OCI-M2 (cell line): ENCODE measurements around the gene DPF3.

ENCODE experiments used
- DNase-seq: peaks from one replicate; lab custom pipeline; 2025; ENCODE audit not compliant: unreplicated experiment; lab: John Stamatoyannopoulos, UW

Gene DPF3

DNA sequence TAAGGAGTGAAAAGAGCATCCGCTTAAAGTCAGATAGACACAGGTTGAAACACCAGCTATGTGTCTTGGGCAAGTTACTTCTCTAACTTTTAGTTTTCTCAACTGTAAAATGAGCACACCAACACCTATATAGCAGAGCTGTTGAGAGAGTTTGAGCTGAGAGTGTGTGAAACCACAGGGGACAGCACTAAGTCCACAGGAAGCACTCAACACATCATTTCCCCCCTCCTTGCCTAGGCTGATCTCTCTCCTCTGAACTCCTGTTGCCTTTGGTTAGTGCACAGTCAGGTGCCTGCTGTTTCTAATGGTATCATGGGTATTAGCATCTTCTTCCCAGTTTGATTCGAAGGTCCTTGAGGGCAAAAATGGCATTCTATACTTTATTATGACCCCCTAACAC is 176.7 kb downstream of the DPF3 start:
- DNase-seq = no peak

DNA sequence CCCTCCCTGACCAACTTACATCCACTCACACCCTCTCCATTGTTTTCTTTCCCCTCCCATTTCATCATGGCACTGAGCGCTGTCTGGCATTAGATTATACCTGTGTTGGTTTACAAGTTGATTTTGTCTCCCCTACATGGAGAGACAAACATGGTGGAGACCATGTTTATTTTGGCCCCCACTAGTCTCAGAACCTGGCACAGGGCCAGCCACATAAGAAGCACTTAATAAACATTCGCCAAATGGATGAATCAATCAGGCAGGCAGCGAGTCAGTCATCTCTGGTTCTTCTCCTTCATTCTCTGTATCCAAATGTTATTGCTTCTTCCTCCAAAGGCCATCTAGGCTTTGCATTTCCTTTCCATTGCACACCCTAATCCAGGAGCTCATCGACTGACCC is 177.4 kb downstream of the DPF3 start:
- DNase-seq = no peak

DNA sequence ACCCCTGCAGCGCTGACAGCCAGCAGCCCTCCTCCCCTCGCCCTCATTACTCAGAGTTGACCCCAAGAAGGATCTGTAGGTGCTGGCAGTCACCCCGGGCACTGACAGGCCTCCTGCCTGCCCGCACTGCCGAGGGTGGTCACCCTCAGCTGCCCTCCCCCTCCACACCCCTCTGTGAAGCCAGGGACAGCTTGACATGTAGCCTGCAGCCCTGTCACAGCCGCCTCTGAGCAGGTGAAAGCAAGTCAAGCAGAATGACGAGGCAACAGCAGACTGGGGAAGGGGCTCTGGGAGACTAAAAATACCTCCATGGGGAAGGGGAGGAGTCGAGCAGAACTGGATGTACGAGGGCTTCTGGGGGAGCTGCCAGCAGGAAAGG is 178.1 kb downstream of the DPF3 start:
- no peak for DNase-seq

DNA sequence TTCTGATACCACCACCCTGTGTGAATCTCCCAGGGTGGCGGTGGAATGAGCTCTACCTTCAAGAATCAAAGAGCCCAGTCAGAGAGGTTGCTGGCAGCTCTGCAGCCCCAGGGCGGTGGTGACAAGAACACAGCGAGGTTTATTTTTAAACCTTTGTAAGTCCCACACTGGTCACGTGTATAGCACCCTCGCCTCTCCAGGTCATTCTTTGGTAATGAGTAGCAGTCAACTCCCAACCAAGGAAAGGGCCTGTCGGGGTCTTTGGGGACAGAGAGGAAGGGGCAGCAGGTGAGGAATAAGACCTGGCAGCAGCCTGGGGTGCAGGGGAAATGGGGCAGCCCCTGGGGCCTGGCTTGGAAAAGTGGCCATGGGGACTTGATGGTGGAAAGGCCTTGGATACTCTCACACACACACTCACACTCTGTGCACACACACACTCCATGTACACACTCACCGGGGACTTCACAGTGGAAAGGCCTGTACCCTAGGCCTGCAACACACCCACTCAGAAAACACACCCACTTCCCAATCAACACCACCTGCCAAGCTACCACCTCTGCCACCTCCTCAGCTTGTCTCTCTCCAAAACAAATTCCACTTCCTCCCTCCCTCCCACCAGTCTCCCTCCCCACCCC is 178.6 kb downstream of the DPF3 start:
- no peak for DNase-seq

DNA sequence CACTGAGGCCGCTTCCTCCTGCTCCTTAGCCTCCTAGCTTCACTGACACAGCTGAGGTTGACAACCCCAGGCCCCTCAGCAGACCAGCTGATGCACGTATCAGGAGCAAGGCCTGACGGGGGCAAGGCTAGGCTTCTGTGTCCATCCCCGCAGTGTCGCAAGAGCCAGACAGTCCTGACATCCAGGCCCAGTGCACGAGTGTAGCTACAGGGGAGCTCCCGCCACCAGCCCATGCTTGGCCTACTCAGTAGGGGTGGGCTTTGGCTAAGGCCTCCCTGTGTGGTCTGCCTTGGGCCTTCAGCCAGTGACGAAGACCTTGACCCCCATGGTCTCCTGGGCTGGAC is 179.1 kb downstream of the DPF3 start:
- no peak for DNase-seq

DNA sequence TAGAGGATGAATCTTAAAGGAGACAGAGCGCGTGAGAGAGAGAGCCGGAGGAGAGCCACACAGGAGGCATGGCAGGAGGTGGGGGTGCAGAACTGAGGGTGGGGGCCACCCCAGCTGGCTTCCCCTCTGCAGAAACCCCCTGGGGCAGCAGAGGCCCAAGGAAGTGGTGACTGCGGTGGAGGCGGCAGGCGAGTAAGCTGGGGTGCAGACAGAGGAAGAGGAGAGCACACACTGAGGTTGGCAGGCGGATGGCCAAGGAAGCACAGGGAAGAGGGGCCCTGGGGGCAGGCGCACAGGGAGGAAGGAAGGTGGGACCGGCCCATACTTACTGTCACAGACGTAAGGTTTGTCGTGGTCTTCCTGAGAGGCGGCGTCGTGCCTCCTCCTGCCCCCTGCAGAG is 179.8 kb downstream of the DPF3 start:
- DNase-seq = no peak

DNA sequence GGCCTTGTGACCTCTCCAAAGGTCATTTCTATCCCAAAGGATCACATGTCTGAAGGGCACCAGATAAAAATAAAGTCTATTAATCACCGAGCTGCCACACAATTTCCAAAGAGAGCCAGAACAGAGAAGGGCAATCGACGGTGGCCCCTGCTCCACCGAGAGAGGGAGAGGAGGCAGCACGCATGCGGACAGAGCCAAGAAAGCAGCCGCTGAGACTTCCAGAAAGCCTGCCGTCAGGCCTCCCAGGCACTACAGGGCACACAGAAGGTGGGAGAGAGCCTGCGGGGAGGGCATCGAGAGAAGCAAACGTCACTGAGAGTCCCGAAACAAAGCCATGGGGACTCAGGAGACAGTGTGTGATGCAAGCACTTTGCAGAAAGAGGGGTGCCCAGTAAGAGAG is 182.0 kb downstream of the DPF3 start:
- no peak for DNase-seq

DNA sequence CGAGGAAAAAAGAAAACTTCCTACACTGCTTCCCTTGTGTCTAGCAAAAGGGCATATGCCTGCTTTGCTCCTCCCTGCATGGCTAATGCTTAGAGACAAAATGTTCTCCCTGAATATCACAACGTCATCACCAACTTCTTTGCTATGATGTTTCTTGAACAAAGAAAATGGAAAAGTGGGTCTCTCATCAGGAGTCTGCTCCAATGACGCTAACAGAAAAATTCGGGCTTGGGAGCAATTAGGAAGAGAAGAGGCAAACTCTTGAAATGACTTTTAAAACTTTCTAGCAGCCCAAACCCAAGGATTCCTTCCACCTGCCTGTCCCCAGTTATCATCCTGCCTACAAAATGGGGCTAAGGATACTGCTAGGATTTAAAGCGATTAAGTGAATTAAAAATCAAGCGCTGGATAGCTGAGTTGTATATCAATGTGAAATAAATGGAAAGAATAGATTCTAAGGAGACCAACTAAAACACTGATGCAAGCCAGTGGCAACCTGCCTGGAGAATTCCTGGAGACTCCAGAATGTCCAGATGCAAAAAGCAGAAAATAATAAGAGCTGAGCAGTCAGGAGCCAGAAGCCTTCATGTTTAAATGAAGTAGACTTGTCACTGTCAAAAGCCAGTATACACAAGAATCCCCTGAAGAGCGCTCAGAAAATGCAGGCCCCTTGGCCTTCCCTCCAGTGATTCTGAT is 183.8 kb downstream of the DPF3 start:
- no peak for DNase-seq

DNA sequence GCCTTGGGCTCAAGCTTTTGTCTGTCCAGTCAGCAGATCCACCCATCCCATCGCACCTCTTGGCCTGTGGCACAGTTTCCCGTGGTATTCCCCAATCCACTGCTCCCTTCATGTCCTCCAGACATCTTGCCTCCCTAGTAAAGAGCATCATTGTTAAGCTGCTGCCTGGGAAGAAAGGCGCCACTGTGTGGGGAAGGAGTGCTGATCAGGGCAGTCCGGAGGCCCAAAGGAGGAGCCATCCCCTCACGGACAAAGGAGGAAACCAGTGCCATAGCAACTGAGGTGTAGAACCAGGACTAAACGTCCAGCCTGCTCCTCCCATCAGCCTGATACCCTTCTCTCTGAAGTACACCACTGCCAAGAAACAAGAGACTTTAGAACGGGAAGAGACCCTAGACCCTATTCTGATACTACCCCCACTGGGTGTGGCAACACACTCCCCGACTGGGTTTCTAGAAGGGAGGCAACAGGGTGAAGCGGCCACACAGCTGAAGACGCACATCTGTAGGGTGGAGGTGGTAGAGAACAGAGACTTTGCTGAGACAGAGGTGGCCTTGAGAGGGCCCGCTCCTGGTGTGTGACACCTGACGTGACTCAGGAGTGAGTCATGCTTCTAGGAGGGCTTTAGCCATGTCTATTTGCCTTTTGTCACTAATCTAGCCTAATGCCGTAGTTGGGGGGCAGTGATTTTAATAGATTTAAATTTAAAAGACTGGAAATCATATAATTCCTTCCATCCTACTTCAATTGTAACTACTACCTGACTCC is 185.0 kb downstream of the DPF3 start:
- no peak for DNase-seq

DNA sequence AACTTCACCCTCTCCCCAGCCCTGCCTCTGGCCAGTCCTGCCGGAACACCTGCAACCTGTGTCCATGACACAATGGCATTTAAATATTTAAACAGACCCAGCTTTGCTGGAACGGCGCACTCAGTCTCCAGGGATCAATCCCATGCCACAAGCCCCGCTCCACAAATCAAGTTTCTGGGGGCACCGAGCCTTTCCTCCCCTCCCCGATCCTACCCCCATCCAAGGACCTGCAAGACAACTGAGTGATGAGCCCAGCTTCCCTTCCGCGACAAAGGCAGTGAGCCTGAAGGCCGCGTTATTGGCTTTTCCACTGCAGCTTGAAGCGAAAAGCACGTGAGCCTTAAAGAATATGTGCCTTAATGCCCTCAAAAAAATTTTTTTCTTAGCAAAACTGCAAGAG is 185.7 kb downstream of the DPF3 start:
- DNase-seq = no peak

DNA sequence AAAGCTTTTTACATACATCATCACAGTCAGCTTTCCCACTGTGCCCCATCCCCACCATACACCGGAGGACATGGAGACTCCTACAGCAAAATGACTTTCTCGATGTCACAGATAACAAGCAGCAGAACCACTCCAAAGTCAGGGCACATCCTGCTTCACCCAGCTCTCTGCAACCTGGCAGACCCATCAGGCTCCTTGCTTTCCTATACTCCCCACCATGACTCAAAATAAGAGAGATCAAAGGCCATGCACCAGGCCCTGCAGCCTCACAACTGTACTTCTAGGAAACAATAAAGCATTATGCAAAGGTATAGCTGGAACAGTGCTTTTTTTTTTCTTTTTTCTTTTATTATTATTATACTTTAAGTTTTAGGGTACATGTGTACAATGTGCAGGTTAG is 187.4 kb downstream of the DPF3 start:
- no peak for DNase-seq

DNA sequence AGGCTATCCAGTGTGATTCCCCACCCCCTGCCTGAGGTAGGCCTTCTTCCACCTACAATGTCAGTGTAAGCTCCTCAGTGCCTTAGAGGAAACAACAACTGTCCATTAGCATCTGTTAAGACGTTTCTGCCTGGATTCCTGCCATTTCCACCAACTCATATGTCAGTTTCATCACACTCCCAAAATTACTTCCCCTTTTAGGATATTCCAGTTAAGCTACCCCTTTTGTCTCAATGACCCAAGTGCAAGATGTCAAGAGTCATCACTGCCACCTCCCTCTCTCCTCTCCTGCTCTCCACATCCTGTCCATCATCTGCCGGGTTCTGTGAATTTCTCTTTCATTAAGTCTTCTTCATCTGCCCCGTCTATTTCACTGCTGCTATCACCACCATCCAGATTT is 189.4 kb downstream of the DPF3 start:
- no peak for DNase-seq

DNA sequence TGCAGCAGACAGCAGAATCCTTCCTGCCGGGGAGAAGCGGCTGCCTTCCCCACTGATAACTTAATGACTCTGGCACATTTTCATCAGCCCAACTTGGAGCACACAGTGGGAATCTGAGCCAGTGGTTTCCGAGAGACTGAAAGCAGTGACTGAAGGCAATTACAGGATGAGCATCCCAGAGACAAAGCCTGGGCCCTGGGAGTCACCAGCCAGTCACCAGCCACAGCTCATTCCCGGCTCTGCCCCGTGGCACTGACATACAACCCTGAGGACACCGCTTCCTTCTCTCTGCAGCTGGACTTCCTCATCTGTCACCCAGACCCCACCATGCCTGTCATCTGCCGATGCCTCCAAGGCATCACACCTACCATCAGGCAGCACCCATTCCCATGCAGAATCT is 192.3 kb downstream of the DPF3 start:
- no peak for DNase-seq

DNA sequence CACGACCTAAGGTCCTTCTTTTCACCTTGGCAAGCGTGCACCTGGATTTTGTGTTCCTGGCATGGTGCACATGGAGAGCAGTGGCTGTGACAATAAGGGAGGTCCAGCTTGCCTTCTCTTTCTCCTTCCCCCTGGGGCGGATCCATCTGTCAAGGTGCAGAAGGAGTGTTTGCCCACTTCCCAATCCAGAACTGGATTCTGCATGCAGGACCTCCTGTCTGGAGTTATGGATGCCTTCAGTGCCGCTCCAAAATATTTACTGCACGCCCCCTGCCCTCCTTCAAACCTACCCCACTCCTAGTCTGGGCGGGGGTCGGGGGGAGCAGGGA is 192.7 kb downstream of the DPF3 start:
- no peak for DNase-seq

DNA sequence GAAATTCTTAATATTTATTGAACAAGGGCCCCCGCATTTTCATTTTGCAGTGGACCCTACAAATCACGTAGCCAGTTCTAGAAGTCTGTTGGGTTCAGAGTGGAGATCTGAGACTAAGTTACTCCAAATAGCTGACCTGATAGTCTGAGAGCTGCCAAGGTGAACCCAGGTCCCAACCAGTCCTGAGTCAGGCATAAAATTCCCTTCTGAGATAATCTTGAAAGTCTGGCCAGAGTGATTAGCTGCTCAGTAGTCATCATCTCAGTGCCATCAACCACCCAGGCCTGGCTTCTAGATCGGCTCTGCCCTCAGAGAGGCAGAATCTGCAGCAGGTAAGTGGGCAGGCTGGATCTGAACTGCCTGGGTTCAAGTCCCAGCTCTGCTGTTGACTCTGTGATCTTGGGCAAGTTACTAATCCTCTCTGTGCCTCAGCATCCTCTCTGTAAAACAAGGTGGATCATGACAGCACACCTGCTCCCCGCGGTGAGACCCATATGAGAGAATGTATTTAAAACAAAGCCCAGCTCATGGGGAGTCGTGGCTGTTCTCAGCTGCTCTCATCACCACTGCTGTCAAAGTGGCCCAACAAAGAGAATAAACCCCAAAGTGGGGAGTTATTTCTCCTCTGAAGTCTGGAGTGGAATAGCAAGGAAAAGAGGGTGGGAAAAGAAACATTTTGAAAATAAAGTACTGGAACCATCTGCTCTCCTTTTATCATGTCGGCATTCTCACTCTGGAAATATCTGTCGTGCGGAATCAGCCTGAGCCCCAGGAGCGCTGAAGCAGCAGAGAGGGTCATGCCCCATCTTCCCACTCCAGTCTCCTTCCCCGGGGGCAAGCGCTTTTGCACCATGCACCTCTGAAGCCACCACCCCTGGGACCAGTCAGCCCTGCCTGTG is 193.3 kb downstream of the DPF3 start:
- DNase-seq = no peak

DNA sequence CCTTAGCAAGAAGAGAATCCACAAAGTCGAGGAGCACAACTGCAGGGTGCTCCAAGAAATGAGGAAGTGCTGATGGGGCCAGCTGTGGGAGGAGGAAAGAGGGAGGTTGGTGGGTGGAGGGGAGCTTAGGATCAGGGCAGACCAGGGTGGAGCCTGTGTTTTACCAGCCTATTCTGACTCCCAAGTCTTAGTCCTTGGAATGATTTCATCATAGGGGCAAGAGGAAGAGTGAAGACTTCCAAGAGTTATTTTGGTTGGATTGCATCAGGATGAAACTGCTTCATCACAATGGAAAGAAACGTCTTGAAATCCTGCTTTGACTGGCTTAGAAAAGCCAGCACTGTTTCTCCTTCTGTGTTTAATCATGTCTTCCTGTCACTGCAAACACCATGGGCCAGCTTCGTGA is 194.0 kb downstream of the DPF3 start:
- peak; percentile 45 for DNase-seq

DNA sequence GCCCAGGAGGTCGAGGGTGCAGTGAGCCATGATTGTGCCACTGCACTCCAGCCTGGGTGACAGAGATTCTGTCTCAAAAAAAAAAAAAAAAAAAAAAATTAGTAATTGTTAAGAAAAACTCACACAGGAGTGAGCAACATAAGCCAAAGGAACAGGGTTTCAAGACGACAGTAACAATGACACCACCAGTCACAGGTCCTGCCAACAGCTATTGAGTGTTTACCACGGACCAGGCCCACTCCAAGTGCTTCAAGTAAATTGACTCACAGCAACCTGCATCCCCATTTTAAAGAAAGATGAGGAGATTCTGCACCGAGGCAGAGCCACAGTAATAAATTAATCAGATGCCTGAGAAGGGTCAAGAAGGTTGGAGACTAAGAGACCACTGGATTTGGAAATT is 194.5 kb downstream of the DPF3 start:
- DNase-seq = no peak

DNA sequence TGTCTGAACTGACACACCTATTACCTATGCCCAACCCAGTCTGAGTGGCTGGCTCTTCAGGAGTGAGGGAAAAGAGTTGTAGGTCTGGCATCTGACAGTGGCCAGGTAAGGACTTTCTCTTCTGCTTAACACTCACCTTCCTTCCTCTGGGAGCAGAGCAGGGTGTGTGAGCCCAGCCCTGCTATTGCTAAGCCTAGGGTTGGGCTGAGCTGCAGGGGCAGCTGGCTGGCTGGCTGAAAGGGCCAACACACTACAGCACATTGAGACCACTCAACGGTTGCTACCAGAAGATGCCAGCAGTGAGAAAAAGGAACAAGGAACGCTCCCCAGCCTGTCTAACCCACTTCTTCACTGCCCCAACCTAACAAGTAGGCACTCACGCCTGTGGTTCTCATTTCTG is 201.2 kb downstream of the DPF3 start:
- DNase-seq = no peak

DNA sequence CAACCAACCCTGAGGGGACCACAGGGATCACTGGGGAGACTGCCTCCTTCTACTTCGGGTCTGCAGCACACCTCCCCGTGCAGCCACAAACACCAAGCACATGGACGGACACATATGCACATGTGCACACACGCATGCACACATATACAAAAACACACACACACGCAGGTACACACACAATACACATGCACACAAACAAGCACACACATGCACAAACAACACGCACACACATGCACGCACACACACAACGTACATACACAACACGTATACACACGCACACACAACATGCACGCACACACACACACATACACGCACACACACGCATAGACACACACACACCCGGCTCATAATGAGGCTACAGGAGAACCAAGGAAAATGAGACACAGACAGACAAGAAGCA is 203.6 kb downstream of the DPF3 start:
- DNase-seq = no peak

DNA sequence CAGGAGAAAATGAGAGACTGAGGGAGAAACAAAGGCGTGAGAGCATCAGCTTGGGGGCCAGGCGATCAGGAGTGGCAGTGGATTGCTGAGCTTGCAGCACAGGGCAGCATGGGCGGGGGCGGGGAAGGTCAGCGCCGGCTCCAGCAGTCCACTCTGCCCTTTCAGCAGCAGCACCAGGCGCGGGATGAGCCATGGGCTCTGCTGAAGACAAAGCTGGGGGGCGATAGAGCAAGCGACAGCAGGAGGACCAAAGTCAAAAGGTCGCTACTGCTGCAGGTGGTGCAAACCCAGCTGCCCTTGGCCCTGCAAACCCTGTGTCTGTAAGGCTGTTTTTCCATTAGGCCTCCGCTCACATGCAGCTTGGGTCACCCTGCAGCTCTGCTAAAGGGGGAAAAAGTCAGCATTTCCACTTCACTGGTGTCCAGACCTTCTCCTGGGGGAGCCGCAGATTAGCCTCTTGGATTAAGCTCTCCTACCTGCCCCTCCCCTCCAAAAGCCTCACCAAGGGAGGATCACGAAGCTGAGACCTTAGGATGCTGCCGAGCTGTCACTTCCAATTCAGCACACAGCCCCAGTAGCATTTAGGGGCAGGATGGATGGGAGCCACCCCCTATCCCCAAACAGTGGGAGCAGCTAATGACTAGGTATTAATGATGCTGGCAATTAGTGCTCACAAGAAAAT is 204.8 kb downstream of the DPF3 start:
- DNase-seq = no peak

DNA sequence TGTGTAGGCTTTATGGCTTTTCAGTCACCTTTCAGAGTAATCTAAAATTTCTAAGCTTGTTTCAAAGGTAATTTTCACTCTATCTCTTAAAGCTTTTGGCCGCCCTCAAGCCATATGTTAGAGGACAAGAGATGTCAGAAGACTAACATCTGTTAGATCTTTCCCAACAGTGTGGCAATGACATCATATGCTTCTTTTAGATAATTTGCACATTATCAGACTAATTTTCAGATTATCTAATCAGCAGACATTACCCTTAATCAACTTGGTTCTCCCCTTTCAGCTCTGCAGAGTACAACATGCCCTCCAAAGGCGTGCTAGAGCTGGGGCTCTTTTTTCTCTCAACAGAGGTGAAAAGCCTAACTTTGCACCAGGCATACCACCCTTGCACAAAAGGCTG is 207.1 kb downstream of the DPF3 start:
- DNase-seq = no peak
